Hepatocyte (in vitro differentiated cells): Measurements from ENCODE around the gene MGST3. TPM values are rescaled to one million over a fixed set of nuclear protein-coding genes. Genes with fewer than 3 reads are reported as not detected.
"Not testable (repeated sequence)": the region's sequence is repeated elsewhere in the genome, so short reads cannot be mapped to it uniquely, and the experiment has no call there.

Experiments used
- DNase-seq: peaks from one replicate; pipeline ENCODE4 v3.0.0-alpha.2; 2016; ENCODE audit warnings: low spot score
- H2AFZ ChIP-seq: fragments of 200-600 bp; sonication (generic); 2 replicates; pipeline ENCODE4 v1.6.0; 2016; ENCODE audit warnings: antibody characterized with exemption, mild to moderate bottlenecking
- H3K27ac ChIP-seq: fragments of 200-600 bp; sonication (generic); 2 replicates; pipeline ENCODE4 v1.5.1; 2016; ENCODE audit warnings: mild to moderate bottlenecking
- H3K27me3 ChIP-seq: fragments of 200-600 bp; sonication (generic); 2 replicates; pipeline ENCODE4 v1.6.1; 2016
- H3K36me3 ChIP-seq: fragments of 200-600 bp; sonication (generic); replicated peaks from 2 replicates; pipeline ENCODE4 v1.5.1; 2016; ENCODE audit warnings: low read depth; ENCODE audit not compliant: insufficient read depth
- H3K4me1 ChIP-seq: fragments of 200-600 bp; sonication (generic); 2 replicates; pipeline ENCODE4 v1.5.1; 2016; ENCODE audit warnings: mild to moderate bottlenecking, moderate library complexity; ENCODE audit not compliant: insufficient read depth
- H3K4me2 ChIP-seq: fragments of 200-600 bp; sonication (generic); 2 replicates; pipeline ENCODE4 v1.6.0; 2016
- H3K4me3 ChIP-seq: fragments of 200-600 bp; sonication (generic); 2 replicates; pipeline ENCODE4 v1.5.1; 2016; ENCODE audit warnings: mild to moderate bottlenecking
- H3K79me2 ChIP-seq: fragments of 200-600 bp; sonication (generic); 2 replicates; pipeline ENCODE4 v1.6.0; 2017; ENCODE audit warnings: mild to moderate bottlenecking
- H3K9me2 ChIP-seq: fragments of 200-600 bp; sonication (generic); replicated peaks from 2 replicates; pipeline ENCODE4 v1.6.0; 2017; ENCODE audit warnings: mild to moderate bottlenecking; ENCODE audit not compliant: insufficient read depth
- H3K9me3 ChIP-seq: fragments of 200-600 bp; sonication (generic); 2 replicates; pipeline ENCODE4 v1.5.1; 2016; ENCODE audit warnings: low read depth, mild to moderate bottlenecking
- H4K20me1 ChIP-seq: fragments of 200-600 bp; sonication (generic); 2 replicates; pipeline ENCODE4 v1.6.0; 2016; ENCODE audit warnings: mild to moderate bottlenecking; ENCODE audit not compliant: insufficient read depth, poor library complexity, severe bottlenecking
- EZH2 ChIP-seq: fragments of 200-600 bp; sonication (generic); IDR thresholded peaks from 2 replicates; pipeline ENCODE4 v1.6.1; 2016; ENCODE audit warnings: antibody characterized with exemption, mild to moderate bottlenecking, borderline replicate concordance
- EZH2phosphoT487 ChIP-seq: fragments of 200-600 bp; sonication (generic); IDR thresholded peaks from one replicate; pipeline ENCODE4 v1.6.1; 2018; ENCODE audit warnings: antibody characterized with exemption, mild to moderate bottlenecking, low read depth, moderate library complexity; ENCODE audit not compliant: unreplicated experiment, severe bottlenecking
- WGBS: methylation state at CpG from one replicate; pipeline ENCODE4 v1.1.6; 2016; ENCODE audit warnings: low lambda C conversion rate; ENCODE audit errors: missing lambda C conversion rate; 5-methylcytosine and 5-hydroxymethylcytosine counted together
- polyA plus RNA-seq: library from polyadenylated mRNA; unstranded; fragments of >200 nt; fragmentation: Nextera tagmentation; extraction: Ambion mirVana; gene quantifications from 2 replicates; pipeline ENCODE4 v1.2.1, GENCODE V29; 2016
- total RNA-seq: library from RNA; depleted of rRNA; stranded (reverse); fragments of >200 nt; gene quantifications from 2 replicates; pipeline ENCODE4 v1.2.3, GENCODE V29; 2014
- TF ChIP-seq, protein P1 (sequence below): fragments of 200-600 bp; sonication (generic); IDR thresholded peaks from 2 replicates; pipeline ENCODE4 v1.5.1; 2016; ENCODE audit warnings: antibody characterized with exemption, mild to moderate bottlenecking; ENCODE audit not compliant: poor library complexity

The MGST3 gene
- total and polyA plus RNA-seq, 2 experiments from 2014 or later = 188 to 470 TPM

- Histone ChIP-seq H3K4me1 (peaks cover 4% of the 10 kb centered on the region), H2AFZ (no peak overlapping the region), H3K9me2 (no peaks in the 10 kb centered on the region), H3K9me3 (no peaks in the 10 kb centered on the region), H4K20me1 (no peaks in the 10 kb centered on the region), H3K27ac (no peak overlapping the region), H3K4me2 (no peak overlapping the region), H3K36me3 (no peaks in the 10 kb centered on the region), H3K4me3 (no peak overlapping the region), H3K27me3 (no peaks in the 10 kb centered on the region), H3K79me2 (peaks cover 16% of the 10 kb centered on the region)
- DNase-seq = no peak
- 87% methylated on average over 3 of the region's 3 CpGs for WGBS
- TF ChIP-seq EZH2 (no peak), EZH2phosphoT487 (no peak)
- TF ChIP-seq, protein P1, sequence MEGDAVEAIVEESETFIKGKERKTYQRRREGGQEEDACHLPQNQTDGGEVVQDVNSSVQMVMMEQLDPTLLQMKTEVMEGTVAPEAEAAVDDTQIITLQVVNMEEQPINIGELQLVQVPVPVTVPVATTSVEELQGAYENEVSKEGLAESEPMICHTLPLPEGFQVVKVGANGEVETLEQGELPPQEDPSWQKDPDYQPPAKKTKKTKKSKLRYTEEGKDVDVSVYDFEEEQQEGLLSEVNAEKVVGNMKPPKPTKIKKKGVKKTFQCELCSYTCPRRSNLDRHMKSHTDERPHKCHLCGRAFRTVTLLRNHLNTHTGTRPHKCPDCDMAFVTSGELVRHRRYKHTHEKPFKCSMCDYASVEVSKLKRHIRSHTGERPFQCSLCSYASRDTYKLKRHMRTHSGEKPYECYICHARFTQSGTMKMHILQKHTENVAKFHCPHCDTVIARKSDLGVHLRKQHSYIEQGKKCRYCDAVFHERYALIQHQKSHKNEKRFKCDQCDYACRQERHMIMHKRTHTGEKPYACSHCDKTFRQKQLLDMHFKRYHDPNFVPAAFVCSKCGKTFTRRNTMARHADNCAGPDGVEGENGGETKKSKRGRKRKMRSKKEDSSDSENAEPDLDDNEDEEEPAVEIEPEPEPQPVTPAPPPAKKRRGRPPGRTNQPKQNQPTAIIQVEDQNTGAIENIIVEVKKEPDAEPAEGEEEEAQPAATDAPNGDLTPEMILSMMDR = no peak
Measured at GRCh38 chr1:165699577-165699976, 68.5 kb downstream of the MGST3 start.

DNA sequence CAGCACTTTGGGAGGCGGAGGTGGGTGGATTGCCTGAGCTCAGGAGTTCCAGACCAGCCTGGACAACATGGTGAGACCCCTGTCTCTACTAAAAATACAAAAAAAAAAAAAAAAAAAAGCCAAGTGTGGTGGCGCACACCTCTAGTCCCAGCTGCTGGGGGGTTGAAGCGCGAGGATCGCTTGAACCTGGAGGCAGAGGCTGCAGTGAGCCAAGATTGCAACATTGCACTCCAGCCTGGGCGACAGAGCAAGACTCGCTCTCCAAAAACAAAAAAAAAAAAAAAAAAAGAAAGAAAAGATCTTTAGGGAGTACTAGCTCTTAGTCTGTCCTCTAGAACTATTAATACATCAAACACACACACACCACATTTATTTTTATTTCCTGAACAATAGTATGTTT is 70.9 kb downstream of the MGST3 start:
- H3K4me1 ChIP-seq, H3K4me2 ChIP-seq, H3K27me3 ChIP-seq, H4K20me1 ChIP-seq, H3K79me2 ChIP-seq, H3K9me3 ChIP-seq, H3K36me3 ChIP-seq, DNase-seq, H3K4me3 ChIP-seq, H3K9me2 ChIP-seq, H2AFZ ChIP-seq, H3K27ac ChIP-seq: not testable (repeated sequence)
- WGBS = 88% methylated on average over 7 of the region's 7 CpGs

- H3K79me2 ChIP-seq = no peaks in the 10 kb centered on the region
- WGBS = 72% methylated on average over 2 of the region's 2 CpGs
- H3K27me3 ChIP-seq = peaks cover 11% of the 10 kb centered on the region
- no peaks in the 10 kb centered on the region for H4K20me1 ChIP-seq
- H3K9me2 ChIP-seq = no peaks in the 10 kb centered on the region
- no peak overlapping the region for H2AFZ ChIP-seq
- H3K9me3 ChIP-seq = no peaks in the 10 kb centered on the region
- no peak overlapping the region for H3K4me2 ChIP-seq
- H3K27ac ChIP-seq = no peak overlapping the region
- H3K4me1 ChIP-seq = no peaks in the 10 kb centered on the region
- no peak for DNase-seq
- H3K36me3 ChIP-seq = no peaks in the 10 kb centered on the region
- TF ChIP-seq, protein P1 = no peak
- TF ChIP-seq EZH2 (no peak), EZH2phosphoT487 (no peak)
- no peak overlapping the region for H3K4me3 ChIP-seq
Measured at GRCh38 chr1:165703648-165704047, 72.6 kb downstream of the MGST3 start.

Other genes starting within 250 kb of the MGST3 start
- 0.07 TPM in 1 of 2 replicates, not detected in the other for gene RXRG, start 186.1 kb upstream of the MGST3 start, total RNA-seq
- 1.5 TPM in 1 of 2 replicates, not detected in the other for gene RXRG, start 186.1 kb upstream of the MGST3 start, polyA plus RNA-seq
- gene LRRC52, start 87.2 kb upstream of the MGST3 start, total RNA-seq = not detected in 2 replicates
- not detected in 2 replicates for gene LRRC52, start 87.2 kb upstream of the MGST3 start, polyA plus RNA-seq
- gene ALDH9A1, start 67.3 kb downstream of the MGST3 start, total RNA-seq = 63.8 and 70.4 TPM in 2 replicates
- 57.1 and 58.6 TPM in 2 replicates for gene ALDH9A1, start 67.3 kb downstream of the MGST3 start, polyA plus RNA-seq
- gene TMCO1, start 137.6 kb downstream of the MGST3 start, total RNA-seq = 134 TPM in 2 replicates
- 187 and 205 TPM in 2 replicates for gene TMCO1, start 137.6 kb downstream of the MGST3 start, polyA plus RNA-seq
- 15.7 and 20.9 TPM in 2 replicates for gene UCK2, start 196.4 kb downstream of the MGST3 start, total RNA-seq
- 22.2 and 27.9 TPM in 2 replicates for gene UCK2, start 196.4 kb downstream of the MGST3 start, polyA plus RNA-seq